Prostate gland (tissue), 2 donors: ENCODE data around the gene PPARA.

Source experiments
- CTCF ChIP-seq, 4 experiments: fragments of 200-600 bp in 2 of 4; fragments of 450-650 bp in 2 of 4; sonication (generic) in 2 of 4; IDR thresholded peaks; 1 replicate in 3 of 4; 2 replicates in 1 of 4; pipeline ENCODE4 v1.5.1; 2016 to 2019; ENCODE audit warnings: antibody characterized with exemption in 4 of 4, mild to moderate bottlenecking in 2 of 4, moderate library complexity in 2 of 4
- POLR2A ChIP-seq: fragments of 450-650 bp; IDR thresholded peaks from one replicate; pipeline ENCODE4 v1.6.1; 2016; ENCODE audit warnings: antibody characterized with exemption, mild to moderate bottlenecking
- POLR2AphosphoS5 ChIP-seq: sonication (generic); formaldehyde crosslinking; IDR thresholded peaks from one replicate; pipeline ENCODE4 v1.6.1; 2017; ENCODE audit warnings: antibody characterized with exemption

- TF ChIP-seq CTCF (IDR thresholded peaks at IDR 0.05): no peak
- TF ChIP-seq POLR2A: no peak
- no peak for TF ChIP-seq POLR2AphosphoS5
Observed at GRCh38 chr22:46127556-46127955, 22.8 kb upstream of the PPARA start.
